Sciatic nerve (tissue), 2 donors: ENCODE data around the gene FANK1. TPM values are rescaled to one million over a fixed set of nuclear protein-coding genes. Genes with fewer than 3 reads are reported as not detected.
"Not testable (repeated sequence)": the region's sequence is repeated elsewhere in the genome, so short reads cannot be mapped to it uniquely, and the experiment has no call there.

Experiments used
- ATAC-seq: fragments of 200-7000 bp; cut with Tn5 transposase; one replicate; pipeline ENCODE4 v1.9.1; 2020; ENCODE audit warnings: mild to moderate bottlenecking, moderate library complexity
- DNase-seq: peaks from one replicate; pipeline ENCODE4 v3.0.0-alpha.2; 2020; ENCODE audit warnings: low spot score
- intact Hi-C: fragments of 100-400 bp; cut with DNase I; formaldehyde crosslinking; loops from one replicate; pipeline ENCODE4 v1.14.2; 2022
- total RNA-seq: library from RNA; stranded (reverse); fragmentation: NEBNext Ultra II Directional; extraction: Animal tissue kit (Norgen Biotek cat#: 25700); gene quantifications from one replicate; pipeline ENCODE4 v1.2.1, GENCODE V29; 2021
- donor health status: DM: no; HTN: no; CAD: no.
- donor health status: DM: no; HTN: no; CAD: no.

The FANK1 gene
- total RNA-seq, 1 donor from 2014 or later: 2.1 TPM

DNA sequence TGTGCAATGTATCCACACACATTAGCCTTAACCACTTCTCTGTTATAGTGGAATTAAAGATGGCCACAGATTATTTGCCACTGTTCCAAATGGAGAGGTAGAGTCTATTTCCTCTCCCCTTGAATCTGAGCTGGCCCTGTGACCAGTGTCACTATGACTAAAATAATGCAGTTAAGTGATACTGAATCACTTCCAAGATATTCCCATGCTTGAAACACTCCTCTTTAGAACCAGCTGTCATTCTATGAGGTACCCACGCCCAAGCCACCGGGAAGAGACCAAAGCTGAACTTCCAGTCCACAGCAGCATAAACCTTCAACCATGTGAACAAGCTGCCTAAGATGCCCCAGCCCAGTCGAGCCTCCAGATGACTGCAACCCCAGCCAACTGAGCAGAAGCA lies 13.2 kb upstream of the FANK1 start:
- no peak for ATAC-seq
- no peak for DNase-seq
- intact Hi-C loops: no loop called here

DNA sequence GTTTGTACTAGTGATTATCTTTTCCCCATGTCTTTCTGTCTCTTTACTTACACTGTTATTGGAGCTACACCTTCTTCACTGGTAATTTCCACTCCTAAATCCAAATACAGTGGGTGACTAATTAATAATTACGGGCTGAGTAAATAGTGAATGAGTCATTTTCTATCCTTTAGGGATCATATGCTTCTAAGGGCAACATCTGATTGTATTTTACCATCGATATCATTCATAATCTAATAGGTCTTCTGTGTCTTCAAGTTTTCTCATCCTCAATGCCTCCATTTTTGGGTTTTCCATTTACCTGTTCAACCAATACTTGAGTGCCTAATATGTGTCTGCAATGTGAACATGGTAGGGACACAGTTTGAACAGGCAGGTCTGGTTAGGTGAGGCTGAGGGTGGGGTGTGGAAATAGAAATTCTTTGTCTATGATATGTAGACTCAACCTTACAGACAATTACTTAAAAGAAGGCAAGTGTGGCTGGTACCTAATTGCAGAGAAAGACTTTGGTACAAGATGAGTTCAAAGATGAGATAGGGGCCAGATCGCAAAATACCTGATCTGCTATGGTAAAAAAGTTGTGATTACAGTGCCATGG lies 9.4 kb upstream of the FANK1 start:
- intact Hi-C loops: no loop called here
- no peak for ATAC-seq
- DNase-seq: no peak

DNA sequence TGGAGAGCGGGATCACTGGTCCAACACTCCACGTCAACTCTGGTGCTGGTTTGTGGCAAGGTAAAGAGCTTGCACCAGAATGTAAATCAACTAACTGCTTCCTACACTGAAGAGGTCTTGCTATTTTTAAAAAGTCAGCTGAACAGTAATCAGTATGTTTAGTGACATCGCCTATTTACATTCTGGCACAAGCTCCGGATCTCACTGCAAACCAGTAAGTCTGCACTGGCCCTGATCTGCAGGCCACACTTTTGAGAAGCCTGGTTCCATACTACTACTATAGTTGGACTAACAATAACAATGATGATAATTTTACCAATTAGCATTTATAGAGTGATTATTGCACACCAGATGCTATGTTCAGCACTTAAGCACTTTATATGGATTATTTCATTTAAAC lies 6.9 kb upstream of the FANK1 start:
- ATAC-seq, DNase-seq, intact Hi-C loops: not testable (repeated sequence)

DNA sequence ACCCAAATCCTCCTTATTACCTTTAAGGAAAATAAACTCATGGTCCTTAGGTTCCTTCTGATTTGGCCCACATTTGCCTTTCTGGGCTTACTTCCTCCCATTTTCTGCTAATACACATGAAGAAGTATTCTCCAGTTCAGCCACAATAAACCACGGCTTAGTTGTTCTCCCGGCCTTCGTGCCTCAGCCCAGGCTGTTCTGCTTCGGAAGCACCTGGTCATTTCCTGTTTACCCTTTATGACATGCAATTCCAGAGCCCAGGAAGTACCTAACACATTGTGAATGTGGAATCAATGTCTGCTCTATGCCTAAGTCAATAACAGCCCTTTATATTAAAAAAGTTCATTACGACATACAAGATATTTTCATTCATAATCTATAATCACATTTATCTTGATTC lies 4.0 kb upstream of the FANK1 start:
- intact Hi-C loops, DNase-seq, ATAC-seq: not testable (repeated sequence)

DNA sequence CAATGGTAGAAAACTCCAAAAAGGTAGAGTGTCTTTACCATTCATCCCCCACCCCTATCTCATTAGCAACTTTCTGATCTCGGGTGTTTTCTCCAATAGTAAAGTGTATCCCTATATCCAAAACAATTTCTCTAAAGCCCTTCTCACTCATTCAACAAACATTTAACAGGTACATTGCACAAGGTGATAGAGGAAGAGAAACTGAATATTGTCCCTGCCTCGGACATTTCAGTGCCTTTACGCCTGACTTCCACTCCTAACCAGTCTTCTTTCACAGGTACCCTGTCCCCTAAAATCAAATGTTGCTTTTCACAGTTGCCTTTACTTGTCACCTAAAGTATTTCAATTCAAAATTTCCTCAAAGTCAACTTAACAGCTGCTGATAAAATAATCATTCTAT lies 2.2 kb upstream of the FANK1 start:
- DNase-seq, intact Hi-C loops, ATAC-seq: not testable (repeated sequence)

- DNase-seq: peak; percentile 71
- intact Hi-C loops: not testable (repeated sequence)
- peak; percentile 81 for ATAC-seq
Measured at GRCh38 chr10:125895130-125896087, 955 bp upstream of the FANK1 start.

GRCh38 chr10:125897317-125897716 lies 953 bp downstream of the FANK1 start:
- ATAC-seq, intact Hi-C loops, DNase-seq: not testable (repeated sequence)

- ATAC-seq, intact Hi-C loops, DNase-seq: not testable (repeated sequence)
Measured at GRCh38 chr10:125900963-125901362, 4.6 kb downstream of the FANK1 start.

DNA sequence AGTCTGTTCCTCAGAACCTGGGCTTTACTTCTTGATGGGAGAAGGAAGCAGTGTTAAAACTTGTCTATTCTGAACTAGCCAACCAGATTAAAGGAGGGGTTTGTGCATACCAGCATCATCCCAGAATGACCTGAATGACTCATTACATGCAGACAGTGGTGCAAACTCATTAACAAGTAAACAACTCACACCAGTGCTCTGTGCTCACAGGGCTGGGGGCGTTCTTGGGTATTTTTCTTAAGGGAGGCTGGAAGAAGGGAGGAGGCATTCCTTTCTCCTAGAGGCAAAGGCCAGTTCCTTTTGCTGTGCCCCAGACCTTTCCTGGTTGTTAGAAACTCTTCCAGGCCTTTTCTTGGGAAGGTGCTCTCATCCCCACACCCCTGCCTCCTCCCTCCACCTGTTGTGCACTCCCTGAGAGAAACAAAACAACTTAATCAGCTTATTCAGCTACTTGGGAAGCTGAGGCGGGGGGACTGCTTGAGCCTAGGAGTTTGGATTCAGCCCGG lies 6.8 kb downstream of the FANK1 start:
- ATAC-seq, DNase-seq, intact Hi-C loops: not testable (repeated sequence)

DNA sequence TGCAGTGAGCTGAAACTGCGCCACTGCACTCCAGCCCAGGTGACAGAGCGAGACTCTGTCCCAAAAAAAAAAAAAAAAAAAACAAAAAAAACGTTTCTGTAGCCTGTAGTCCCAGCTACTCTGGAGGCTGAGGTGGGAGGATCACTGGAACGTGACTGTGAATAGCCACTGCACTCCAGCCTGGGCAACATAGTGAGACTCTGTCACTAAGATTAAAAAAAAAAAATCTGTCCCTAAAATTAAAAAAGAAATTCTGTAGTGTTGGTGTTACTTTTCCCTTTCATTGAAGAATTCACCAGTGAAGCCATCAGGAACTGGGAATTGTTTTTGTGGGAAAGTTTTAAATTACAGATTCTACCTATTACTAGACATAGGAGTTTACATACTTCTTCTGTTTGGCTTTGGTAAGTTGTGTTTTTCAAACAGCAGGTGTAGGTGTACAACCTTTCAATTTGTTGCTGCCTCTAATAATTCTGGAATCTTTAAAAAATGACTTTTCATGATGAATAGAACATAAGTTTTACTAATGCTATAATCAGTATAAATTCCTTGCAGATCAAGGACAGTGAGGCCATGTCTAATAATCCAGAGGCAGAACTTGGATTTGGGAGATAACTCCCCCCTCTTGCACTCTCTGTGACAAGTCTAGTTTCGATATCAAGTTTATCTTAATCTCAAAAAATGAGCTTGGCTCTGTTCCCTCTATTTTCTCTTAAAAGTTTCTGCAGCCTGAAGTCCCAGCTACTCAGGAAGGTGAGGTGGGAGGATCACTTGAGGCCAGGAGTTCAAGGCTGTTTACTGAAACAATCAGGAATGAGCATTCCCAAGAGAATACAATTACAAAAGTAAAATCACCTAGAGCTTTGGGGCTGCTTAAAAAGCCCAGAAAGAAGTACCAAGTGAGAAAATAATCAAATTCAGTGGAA lies 9.0 kb downstream of the FANK1 start:
- intact Hi-C loops, DNase-seq: not testable (repeated sequence)
- peak; percentile 20 for ATAC-seq

DNA sequence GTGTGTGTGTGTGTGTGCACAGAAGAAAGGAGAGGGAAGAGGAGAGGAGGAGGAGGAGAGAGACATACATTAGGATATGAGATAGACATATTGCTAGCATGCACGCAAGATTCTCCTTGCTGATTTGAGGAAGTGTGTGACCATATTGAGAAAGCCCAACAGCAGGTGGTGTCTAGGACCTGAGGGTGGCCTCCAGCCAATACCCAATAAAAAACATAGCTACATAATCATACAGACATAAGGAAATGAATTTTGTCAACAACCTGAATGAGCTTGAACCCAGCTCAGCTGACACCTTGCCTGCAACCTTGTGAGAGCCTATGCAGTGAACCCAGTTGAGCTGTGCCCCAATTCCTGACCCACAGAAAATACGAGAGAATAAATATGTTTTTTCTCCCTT lies 11.2 kb downstream of the FANK1 start:
- ATAC-seq, DNase-seq, intact Hi-C loops: not testable (repeated sequence)

DNA sequence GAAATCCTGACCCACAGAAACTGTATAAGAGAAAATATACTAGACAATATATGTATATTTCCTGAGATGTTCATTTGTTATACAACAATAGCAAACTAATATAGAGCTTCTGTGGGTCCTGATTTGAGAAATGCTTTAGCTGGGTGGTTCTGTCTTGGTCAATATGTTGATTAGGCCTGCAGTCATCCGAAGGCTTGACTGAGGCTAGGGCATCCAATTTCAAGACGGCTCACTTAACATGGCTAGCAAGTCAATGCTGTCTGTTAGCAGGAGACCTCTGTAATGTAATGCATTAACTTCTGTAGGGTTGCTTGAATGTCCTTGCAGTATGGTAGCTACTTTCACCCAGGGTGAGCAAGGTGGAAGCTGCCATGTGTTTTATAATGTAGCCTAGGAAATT lies 12.4 kb downstream of the FANK1 start:
- intact Hi-C loops, DNase-seq: not testable (repeated sequence)
- ATAC-seq: peak; percentile 42

- DNase-seq, intact Hi-C loops, ATAC-seq: not testable (repeated sequence)
Measured at GRCh38 chr10:125909491-125909890, 13.1 kb downstream of the FANK1 start.

DNA sequence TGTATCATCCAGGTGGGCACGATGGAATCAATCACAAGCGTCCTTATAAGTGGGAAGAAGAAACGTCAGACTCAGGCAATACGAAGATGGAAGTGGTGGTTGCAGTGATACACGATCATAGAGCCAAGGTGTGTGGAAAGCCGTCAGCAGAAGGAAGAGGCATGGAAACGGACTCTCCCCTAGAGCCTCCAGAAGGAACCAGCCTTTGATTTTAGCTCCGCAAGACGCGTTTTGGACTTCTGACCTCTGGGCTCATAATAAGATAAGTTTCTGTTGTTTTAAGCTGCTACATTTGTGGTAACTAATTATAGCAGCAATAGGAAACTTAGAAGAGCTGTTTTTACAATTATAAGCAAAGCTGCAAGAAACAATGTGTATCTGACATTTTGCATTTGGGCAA lies 14.8 kb downstream of the FANK1 start:
- ATAC-seq (no peak), DNase-seq (no peak)
- intact Hi-C loops: no loop called here

GRCh38 chr10:125911990-125912389 lies 15.6 kb downstream of the FANK1 start:
- ATAC-seq (no peak), DNase-seq (no peak)
- intact Hi-C loops: no loop called here

- intact Hi-C loops: not testable (repeated sequence)
Measured at GRCh38 chr10:125913277-125913676, 16.9 kb downstream of the FANK1 start.

GRCh38 chr10:125916977-125917376 lies 20.6 kb downstream of the FANK1 start:
- no peak for DNase-seq
- intact Hi-C loops: no loop called here
- no peak for ATAC-seq

More at GRCh38 chr10:125913277-125913676, 16.9 kb downstream of the FANK1 start:
- not testable (repeated sequence) for ATAC-seq, DNase-seq

DNA sequence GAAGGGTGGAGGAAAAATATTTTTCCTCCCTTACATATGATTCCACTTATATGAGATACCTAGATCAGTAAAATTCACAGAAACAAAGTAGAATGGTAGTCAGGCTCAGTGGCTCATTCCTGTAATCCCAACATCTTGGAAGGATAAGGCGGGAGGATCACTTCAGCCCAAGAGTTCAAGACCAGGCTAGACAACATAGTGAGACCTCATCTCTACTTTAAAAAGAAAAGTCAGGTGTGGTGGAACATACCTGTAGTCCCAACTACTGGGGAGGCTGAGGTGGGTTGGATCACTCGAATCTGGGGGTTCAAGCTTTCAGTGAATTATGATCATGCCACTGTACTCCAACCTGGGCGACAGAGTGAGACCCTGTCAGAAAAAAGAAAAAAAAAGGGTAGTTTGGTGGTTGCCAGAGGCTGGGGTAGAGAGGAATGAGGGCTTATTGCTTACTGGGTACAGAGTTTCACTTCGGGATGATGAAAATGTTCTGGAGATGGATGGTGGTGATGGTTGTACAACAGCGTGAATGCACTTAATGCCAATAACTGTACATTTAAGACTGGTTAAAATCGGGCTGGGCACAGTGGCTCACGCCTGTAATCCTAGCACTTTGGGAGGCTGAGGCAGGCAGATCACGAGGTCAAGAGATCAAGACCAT lies 21.5 kb downstream of the FANK1 start:
- intact Hi-C loops, ATAC-seq, DNase-seq: not testable (repeated sequence)
